RWPE1 (cell line): ENCODE results near the gene RAP2C.

Experiments
- CTCF ChIA-PET: fragments of 350-600 bp; sonication (Branson Sonifier 250); formaldehyde crosslinking; extraction: SDS; loops from one replicate; lab custom pipeline; 2021; lab: Yijun Ruan, JAX
- POLR2A ChIA-PET: fragments of 400-600 bp; formaldehyde crosslinking; extraction: SDS; loops from one replicate; lab custom pipeline; 2020; ENCODE audit warnings: antibody characterized with exemption; ENCODE audit not compliant: low non-redundant PET; lab: Yijun Ruan, JAX
- DNase-seq: peaks from one replicate; pipeline ENCODE4 v3.0.0; 2012; ENCODE audit warnings: low spot score
- H3K27ac ChIP-seq: fragments of 450-650 bp; 2 replicates; pipeline ENCODE4 v1.5.1; 2017
- CTCF ChIP-seq: fragments of 450-650 bp; conservative IDR thresholded peaks from 2 replicates; pipeline ENCODE4 v1.5.1; 2017; ENCODE audit warnings: low read depth, mild to moderate bottlenecking

RAP2C gene

GRCh38 chrX:132207996-132208395 lies 11.3 kb downstream of the RAP2C start:
- POLR2A ChIA-PET = no interaction called here
- CTCF ChIA-PET = interaction anchor here (0.7 kb wide), 1 partner anchor 11 kb away, joined by 3 read pairs; the partner anchor contains the start of gene RAP2C
- no peak for DNase-seq

GRCh38 chrX:132206259-132206658 lies 13.0 kb downstream of the RAP2C start:
- ChIA-PET CTCF (no interaction called here), POLR2A (no interaction called here)
- TF ChIP-seq CTCF = no peak
- no peak for DNase-seq
- no peak overlapping the region for H3K27ac ChIP-seq

More at GRCh38 chrX:132207996-132208395, 11.3 kb downstream of the RAP2C start:
- no peak overlapping the region for H3K27ac ChIP-seq
- TF ChIP-seq CTCF = no peak

- POLR2A ChIA-PET = no interaction called here
- no peak for DNase-seq
- TF ChIP-seq CTCF = no peak
- H3K27ac ChIP-seq = no peak overlapping the region
- CTCF ChIA-PET = no interaction called here
These were observed 14.6 kb downstream of the RAP2C start for GRCh38 chrX:132204629-132205028.

GRCh38 chrX:132200976-132201375 lies 18.3 kb downstream of the RAP2C start:
- ChIA-PET POLR2A (no interaction called here), CTCF (interaction anchor here (1.0 kb wide), 1 partner anchor 108 kb away, joined by 5 read pairs; no protein-coding TSS in a partner anchor)
- DNase-seq = no peak
- no peak overlapping the region for H3K27ac ChIP-seq
- no peak for TF ChIP-seq CTCF

- DNase-seq = no peak
- TF ChIP-seq CTCF = no peak
- ChIA-PET POLR2A (no interaction called here), CTCF (no interaction called here)
- H3K27ac ChIP-seq = no peak overlapping the region
These were observed 19.3 kb downstream of the RAP2C start for GRCh38 chrX:132199941-132200340.

- ChIA-PET CTCF (interaction anchor here (0.6 kb wide), 1 partner anchor 493 kb away, joined by 3 read pairs; no protein-coding TSS in a partner anchor), POLR2A (no interaction called here)
- DNase-seq = no peak
- TF ChIP-seq CTCF = no peak
- no peak overlapping the region for H3K27ac ChIP-seq
These were observed 25.2 kb downstream of the RAP2C start for GRCh38 chrX:132193872-132194574.
